Muscle of back (tissue), 11 donors: ENCODE results near the gene CYYR1. TPM values are rescaled to one million over a fixed set of nuclear protein-coding genes. Genes with fewer than 3 reads are reported as not detected.
"Not testable (repeated sequence)": the region's sequence is repeated elsewhere in the genome, so short reads cannot be mapped to it uniquely, and the experiment has no call there.

Experiments
- DNase-seq, 3 donors: peaks; one replicate each; pipeline versions ENCODE4 v3.0.0 to v3.0.0-alpha.2; 2013
- polyA plus RNA-seq, 10 donors: library from polyadenylated mRNA; unstranded; fragments of 120-200 nt; gene quantifications; one replicate each; pipeline ENCODE4 v1.2.1, GENCODE V29; 2013; ENCODE audit not compliant: insufficient read length in 10 of 10

Gene CYYR1
- polyA plus RNA-seq, 10 donors, result 11.7 to 20.7 (median 17.4) TPM

DNA sequence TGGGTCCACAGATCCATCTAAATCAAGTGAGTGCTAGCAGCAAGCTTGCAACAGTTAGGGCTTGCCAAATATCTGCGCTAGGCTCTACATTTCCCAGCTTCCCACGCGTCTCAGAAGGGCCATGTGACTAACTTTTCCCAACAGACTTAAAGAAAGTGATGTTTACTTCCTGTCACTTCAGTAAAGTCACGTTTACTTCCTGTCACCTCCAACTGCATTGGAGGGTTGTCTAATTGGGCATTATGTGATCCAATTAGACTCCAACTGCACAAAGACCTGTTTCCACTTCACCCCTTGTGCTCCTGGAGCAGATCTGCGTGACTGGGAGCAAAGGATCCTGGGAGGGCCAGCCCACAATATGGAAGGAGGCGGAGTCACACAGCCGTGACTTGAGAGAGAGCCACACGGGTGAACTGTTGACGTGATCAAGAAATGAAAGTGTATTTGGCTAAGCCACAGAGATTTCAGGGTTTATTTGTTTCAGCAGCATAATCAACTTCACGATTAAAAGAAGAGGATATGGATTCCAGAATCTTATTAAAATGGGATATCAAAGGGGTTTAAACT lies 77.7 kb downstream of the CYYR1 start:
- DNase-seq, result no peak

DNA sequence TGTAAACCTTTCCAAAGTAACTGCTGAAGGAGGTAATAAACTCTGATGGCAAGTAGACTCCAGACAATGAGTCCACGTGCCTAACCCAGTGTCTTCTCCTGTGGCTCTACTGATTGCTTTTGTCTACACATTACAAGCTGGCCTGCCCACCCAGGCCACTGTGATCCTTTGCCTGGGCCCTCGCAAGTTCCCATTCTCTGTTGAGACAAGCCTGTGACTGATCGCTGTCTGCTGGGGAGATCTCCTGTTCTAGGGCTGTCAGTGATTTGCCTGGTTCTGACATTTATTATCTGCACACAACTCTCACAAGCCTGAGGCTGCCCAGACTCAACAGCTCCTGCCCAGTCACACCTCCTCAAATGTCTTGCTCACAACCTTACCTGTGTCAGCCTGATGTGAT lies 81.4 kb downstream of the CYYR1 start:
- DNase-seq, result no peak

DNA sequence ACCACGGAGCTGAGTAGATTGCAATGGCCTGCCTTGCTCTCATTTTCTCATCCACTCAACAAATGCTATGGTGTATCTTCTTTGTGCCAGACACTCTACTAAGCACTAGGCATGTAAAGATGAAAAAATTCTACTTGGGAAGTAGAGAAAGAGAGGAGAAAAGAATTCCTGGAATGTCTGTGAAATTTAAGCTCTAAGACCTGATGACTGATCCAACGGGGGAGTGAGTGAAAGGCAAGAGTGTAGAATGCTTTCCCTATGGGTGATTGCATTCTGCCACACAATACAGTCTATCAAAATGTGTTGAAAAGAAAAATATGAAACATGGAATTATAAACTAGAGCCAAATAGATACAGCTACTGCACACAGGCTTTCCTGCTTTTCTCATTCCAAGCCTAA lies 82.3 kb downstream of the CYYR1 start:
- DNase-seq, result peak in 1 of 3 donors; percentile 62

DNA sequence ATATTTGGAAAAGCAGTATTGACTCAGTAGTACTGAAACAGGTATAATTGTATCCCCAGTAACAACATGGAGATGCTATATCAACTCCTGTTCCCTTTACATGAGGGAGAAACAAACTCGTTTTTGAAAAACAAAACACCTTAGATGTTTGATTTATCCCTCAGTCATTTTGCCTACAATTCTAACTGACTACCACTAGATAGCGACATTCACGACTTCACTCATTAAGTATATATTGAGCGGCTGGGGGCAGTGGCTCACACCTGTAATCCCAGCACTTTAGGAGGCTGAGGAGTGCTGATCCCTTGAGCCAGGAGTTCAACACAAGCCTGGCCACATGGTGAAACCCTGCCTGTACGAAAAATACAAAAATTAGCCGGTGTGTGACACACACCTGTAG lies 83.3 kb downstream of the CYYR1 start:
- DNase-seq, result no peak

DNA sequence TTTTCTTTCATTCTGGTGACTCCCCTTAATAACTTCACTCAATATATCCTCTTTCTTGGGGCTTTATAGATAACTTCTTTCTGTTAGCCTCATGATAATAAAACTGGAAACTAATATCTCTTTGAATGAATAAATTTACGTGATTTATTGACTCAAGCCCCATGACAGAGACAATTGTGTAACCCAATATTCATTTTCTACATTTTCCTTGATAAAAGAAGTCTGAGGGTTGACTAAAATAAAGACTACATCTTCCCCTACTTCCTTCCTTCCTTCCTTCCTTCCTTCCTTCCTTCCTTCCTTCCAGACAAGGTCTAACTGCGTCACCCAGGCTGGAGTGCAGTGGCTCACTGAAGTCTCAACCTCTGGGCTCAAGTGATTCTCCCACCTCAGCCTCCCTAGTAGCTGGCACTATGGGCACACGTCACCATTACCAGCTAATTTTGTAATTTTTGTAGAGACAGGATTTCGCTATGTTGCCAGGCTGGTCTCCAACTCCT lies 85.1 kb downstream of the CYYR1 start:
- DNase-seq, result no peak

DNA sequence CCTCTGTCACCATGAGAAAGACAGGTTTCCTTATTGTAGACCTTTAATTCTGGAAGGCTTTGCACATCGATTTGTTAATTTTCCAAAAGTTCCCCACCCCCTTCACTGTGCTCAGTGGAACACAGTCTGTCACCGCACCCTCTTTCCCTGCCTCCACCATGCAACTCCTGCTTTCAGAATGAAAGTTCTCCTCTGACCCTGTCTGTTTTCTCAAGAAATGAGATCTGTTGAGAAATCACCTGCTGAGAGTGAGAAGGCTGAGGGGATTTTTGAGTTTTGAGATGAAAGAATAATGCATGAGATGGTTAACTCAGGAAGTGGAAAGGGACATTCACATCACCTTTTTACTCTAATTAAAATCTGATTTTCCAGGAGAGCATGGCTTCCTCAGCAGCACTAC lies 99.6 kb downstream of the CYYR1 start:
- DNase-seq, result no peak

DNA sequence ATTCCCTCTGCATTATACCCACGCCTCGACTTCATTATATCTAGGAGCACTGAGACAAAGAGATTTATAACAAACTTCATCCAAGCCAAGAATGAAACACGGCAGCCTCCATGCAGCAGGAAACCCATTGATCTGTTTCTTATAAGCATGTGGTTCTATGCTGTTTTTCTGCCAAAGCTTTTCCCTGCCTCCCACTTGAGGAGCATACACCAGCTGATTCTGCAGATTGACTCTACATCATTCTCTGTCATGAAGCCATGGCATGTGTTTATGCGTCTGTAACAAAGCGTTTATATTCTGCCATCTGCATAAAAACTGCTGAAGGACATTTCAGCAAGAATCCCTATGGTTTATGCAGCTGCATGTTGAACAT lies 102.0 kb downstream of the CYYR1 start:
- peak in 2 of 3 donors; percentile 32 to 79 for DNase-seq

DNA sequence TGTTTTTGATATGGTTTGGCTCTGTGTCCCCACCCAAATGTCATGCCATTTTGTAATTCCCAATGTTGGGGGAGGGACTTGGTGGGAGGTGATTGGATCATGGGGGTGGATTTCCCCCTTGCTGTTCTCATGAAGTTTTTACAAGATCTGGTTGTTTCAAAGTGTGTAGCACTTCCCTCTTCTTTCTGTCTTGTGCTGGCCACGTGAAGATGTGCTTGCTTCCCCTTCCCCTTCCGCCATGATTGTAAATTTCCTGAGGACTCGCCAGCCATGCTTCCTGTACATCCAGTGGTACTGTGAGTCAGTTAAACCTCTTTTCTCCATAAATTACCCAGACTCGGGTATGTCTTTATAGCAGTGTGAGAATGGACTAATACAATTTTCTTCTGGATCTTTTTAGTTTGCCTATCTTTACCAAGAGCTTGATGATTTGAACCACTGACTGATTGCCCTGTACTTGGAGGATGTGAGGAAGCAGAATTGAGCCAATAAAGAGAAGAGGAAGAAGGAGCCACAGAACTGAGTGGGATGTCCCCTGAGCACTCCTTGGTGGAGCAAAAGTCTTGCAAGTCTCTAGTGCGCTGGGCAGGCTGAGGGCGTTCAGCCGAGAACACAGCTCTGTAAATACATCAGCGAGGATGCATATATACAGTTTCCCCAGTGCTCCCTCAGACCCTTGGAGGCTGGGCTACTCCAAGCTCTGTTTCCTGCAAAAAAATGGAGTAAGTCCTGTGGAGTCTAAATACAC lies 102.6 kb downstream of the CYYR1 start:
- DNase-seq, result peak in 1 of 3 donors; percentile 25

DNA sequence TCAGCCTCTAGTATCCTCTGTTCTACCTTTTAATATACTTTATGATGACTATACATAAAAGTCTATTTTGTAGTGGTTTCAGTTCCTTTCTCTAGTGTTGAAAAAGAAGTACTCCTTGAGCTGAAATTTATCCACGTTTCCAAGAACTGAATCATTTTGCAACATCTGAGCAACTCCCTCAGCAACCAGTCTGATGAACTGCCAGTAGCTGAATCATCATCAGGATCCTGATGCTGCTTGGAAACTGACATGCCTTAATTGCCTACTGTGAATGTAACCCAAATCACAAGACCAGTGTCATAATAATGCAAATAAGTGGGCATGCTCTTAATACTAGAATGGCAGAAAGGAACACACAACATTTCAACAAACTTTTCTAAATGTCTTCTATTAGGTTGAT lies 103.3 kb downstream of the CYYR1 start:
- DNase-seq, result peak; percentile 65 to 86 (median 80)

DNA sequence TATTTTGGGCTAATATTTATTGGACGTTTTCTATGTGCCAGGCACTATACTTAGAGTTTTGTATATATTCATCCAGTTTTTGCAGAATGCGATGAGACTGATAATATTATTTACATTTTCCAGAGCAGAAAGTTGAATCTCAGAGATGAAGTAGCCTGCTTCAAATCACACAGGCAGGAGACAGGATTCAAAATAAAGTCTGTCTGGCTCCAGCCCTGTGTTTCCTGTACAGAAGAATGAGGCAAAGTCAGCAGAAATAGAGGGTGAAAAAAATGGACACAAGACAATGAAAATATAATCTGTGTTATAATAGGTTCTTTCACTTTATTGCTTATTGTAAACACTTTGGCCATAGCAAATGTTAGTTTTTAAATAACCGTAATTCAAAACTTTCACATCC lies 107.2 kb downstream of the CYYR1 start:
- DNase-seq, result no peak

DNA sequence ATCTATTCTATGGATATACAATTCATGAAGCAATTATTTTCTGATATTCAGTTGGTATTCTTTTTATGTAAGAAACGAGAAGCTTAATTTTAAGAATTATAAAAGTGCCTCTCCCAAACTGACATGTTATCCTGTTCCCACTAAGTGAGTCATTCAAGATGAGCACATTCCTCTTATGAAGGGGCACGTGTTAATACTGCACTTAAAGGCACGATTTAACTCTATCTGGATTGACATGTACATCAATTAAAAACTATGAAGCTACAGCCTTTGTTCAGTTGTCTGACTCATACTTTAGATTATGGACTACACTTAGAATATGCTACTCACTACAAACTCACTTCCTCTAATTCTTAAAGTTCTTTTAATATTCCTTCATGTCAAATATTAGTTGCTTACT lies 111.6 kb downstream of the CYYR1 start:
- DNase-seq, result no peak

DNA sequence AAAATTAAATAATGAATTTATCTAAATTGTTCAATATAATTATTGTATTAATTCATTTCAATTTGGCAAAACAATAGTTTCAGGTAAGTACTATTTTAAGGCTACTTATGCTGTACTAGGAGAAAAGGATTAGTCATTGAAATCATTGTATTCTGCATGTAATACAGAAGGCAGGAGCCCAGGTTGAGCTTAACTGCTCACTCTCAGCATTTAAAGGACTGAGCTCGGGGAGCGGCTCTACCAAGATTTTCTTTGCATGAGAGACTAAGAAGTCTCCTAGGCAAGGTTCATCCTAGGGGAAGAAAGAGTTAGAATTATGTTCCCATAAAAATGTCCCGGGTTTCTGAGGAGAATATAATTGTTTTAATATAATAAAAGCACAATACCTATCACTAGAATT lies 112.5 kb downstream of the CYYR1 start:
- DNase-seq, result no peak

DNA sequence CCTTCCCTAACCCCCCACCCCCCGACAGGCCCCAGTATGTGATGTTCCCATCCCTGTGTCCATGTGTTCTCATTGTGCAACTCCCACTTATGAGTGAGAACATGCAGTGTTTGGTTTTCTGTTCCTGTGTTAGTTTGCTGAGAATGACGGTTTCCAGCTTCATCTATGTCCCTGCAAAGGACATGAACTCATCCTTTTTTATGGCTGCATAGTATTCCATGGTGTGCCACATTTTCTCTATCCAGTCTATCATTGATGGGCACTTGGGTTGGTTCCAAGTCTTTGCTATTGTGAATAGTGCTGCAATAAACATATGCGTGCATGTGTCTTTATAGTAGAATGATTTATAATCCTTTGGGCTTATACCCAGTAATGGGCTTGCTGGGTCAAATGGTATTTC lies 114.2 kb downstream of the CYYR1 start:
- DNase-seq, result not testable (repeated sequence)

DNA sequence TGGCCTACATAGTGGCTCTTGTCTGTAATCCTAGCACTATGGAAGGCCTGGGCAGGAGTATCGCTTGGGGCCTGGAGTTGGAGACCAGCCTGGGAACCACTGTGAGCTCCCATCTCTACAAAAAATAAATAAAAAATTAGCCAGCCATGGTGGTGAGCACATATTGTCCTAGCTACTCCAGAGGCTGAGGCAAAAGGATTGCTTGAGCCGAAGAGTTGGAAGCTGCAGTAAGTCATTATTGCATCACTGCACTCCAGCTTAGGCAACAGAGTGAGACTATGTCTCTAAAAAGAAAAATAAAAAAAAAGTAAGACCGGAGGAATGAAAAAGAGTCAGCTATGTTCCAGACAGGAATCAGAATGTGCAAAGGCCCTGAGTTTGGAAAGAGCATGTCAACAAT lies 115.3 kb downstream of the CYYR1 start:
- no peak for DNase-seq

DNA sequence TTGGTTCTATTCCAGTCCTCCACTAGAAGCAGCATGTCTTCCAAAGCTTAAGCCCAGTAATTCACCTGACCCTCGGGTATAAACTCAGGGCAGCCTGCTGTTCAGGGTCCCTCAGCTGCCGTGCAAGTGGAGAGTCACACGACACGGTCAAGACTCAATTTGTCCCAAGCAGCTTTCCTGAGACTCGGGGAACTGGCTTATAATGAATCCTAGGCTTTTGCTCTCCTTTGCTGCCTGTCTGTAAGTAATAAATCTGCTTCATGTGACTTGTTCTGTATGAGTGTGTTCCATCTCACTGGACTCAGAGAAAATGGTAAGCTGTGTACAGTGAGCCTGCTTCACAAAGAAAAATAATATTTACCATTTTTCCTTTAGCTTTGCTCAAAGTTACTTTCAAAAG lies 119.8 kb downstream of the CYYR1 start:
- peak in 1 of 3 donors; percentile 25 for DNase-seq

DNA sequence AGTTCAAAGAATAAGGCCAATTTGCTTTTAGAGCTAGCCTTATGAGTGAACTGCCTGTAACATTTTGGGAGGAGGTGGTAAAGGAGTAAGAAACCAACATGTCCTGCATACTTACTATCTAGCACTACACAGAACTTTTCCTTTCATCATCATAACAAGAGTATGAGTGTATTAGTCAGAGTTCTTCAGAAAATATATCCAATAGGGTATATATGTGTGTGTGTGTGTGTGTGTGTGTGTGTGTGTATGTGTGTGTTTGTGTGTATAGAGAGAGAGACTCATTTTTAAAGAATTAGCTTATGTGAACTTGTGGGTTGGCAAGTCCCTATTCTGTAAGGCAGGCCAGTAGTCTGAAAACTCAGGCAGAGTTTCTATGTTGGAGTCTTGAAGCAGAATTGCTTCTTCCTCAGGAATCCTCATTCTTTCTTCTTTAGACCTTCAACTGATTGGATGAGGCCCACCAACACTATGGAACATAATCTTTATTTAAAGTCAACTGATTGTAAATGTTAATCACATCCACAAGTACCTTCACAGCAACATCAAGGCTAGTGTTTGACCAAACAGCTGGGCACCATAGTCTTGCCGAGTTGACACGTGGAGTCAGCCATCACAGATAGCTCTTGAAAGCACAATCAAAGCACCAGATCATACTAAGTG lies 121.9 kb downstream of the CYYR1 start:
- DNase-seq, result no peak

DNA sequence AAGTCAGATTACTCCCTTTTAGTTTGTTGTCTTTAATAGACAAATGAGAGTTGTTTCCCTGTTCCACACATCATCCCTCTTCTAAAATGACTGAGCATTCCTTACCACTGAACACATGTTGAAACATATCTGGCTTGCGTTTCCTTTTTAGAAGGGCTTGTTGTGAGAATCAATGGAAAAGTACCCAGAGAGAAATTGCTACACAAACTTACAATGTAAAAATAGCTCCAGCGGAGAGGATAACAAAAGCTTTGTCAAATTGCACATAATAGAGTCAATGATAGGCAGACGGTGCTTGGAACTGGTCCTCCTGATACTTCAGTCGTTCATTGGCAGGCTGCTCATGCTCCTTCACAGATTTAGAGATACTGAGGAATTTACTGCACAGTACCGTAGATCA lies 123.9 kb downstream of the CYYR1 start:
- DNase-seq, result peak in 2 of 3 donors; percentile 46 to 53

DNA sequence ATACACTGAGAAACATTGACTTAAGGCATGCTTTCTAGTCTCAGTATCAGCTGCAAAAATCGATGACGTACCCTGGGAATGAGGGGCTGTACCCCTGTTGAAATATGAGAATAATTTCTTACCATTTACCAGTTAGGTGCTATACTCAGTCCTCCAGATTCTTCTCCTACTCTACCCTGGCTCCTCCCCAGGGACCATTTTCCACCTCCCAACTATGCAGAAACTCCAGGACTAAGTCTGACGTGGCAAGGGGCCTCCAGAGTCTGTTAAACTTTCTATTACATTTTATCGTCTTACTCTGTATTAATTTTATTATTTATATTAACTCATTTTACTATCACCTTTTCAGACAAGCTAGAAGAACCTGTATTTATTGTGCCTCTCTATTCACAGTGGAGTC lies 124.3 kb downstream of the CYYR1 start:
- peak in 2 of 3 donors; percentile 5 to 36 for DNase-seq

DNA sequence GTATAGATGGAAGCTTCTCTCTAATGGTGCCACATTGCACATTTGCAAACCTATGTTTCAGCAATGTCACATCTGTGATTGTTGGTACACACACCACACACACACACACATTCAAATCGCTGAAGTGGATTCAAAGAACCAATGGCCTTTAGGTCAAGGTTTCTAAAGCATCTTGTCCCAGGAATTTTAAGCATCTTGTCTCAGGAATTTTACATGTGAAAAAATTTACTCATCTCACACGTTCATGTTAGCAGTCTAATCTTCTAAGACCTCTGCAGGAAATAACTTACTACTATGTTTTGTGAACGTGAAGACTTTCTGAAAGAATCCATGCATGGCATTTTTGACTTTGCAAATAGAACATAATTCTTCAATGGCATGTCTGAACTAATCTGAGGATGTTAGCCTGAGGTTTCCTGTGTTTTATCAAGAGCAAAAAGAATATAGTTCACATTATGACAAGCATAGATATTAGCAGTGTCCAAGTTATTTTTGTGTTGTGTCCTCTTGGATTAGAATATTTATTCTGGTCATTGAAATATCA lies 125.1 kb downstream of the CYYR1 start:
- DNase-seq, result no peak

DNA sequence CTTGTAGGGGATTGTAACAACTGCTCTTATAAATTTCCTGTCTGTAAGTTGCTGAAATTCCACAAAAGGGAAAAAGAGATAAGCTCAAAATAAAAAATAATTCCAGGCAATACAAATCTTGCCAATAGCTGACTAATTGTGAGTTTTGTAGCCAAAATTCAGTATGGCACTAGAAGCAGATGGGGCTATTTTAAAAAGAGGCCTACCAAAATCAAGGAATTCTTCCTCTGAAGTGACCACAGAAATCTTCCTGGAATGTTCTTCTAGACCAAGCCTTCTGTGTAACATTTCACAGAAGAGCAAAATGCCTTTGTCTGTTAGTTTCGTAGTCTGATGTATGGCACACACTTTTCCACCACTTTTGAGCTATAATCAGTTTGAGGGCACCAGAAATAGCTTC lies 127.6 kb downstream of the CYYR1 start:
- DNase-seq, result peak in 1 of 3 donors; percentile 66

DNA sequence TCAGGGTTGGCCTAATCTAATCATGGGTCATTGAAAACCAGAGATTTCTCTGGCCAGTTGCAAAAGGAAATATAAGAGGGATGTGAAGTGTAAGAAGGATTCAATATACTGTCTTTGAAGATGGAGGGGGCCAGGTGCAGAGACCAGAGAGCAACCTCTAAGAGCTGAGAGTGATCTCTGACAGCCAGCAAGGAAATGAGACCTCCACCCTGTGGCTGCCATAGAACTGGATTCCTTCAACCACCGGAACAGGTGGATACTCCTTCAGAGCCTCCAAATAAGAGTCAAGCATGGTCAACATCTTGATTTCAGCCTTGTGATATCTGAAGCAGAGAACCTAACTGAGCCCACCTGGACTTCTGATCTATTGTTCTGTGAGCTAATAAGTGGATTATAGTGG lies 128.4 kb downstream of the CYYR1 start:
- DNase-seq, result no peak

DNA sequence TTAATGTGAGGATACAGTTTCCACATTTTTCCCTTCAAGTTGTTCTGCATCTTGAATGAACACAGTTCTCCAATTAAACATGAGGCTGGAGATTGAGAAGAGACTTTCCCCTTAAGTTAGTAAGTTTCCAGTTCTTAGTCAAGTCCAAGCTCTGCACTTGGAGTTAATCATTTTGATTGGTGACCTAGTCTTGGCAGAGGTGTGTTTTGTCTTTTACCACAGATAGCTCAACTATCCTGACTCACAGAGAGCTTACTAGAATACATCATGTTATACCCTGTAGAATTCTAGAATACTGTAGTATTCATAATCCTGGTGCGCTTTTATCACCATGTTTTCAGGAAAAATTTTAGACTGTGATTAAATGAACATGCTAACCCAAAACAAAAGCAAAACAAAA lies 129.2 kb downstream of the CYYR1 start:
- no peak for DNase-seq

DNA sequence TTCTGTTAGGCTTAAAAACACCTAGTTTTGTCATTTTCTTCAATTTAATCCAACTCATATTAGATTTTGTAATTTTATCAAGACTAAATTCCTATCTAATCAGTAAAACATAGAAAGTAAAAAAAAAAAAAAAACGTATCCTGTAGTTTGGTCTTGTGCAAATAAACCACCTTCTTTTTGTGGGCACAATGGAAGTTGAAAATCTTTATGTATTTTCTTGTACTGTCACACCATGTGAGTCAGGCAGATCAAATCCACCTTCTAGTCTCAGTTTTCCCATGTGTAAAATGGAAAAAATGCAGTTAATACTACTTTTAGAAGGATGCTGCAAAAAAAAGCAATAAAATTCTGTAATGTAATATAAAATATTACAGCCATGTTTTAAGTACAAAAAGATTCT lies 129.8 kb downstream of the CYYR1 start:
- DNase-seq, result no peak
